ENCODE results near the gene SNTN.
A peak's percentile ranks its signal among the peaks of the same experiment; 100 is the strongest.

The SNTN gene

DNA sequence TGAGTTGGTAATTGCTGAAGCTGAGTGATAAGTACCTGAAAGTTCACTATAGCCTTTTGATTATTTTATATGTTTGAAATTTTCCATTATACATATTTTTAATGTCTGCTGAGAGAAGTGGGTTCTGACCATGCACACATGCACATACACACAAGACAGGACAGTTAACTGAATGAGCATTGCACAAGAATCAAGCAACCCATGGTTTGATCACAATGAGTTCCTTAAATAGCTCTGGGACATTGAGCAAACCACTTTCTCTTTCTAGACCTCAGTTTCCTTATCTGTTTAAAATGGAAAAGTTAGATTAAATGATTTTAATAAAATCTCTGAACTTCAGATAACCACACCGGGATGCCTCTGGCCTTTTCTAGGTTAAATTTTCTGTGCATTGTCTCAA lies 26.7 kb downstream of the SNTN start:
- DNase-seq, result no peak

DNA sequence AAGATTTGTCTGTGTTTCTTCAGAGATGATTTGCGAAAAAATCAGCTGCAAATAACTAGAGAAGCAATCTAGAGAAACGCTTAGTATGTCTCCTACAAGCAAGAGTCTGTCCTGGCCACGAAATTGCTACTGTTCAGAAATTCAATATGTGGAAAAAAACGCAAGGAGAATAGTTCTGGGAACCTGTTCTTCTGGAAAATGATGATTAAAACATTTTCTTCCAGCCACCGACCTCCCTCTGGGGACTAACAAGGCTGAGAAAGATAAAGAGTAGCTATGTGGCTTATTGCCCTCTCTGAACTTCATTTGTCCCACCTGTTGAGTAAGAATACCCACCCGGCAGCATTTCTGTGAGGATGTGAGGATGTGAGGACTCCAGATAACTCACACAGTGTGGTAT lies 31.6 kb downstream of the SNTN start:
- DNase-seq, result no peak

DNA sequence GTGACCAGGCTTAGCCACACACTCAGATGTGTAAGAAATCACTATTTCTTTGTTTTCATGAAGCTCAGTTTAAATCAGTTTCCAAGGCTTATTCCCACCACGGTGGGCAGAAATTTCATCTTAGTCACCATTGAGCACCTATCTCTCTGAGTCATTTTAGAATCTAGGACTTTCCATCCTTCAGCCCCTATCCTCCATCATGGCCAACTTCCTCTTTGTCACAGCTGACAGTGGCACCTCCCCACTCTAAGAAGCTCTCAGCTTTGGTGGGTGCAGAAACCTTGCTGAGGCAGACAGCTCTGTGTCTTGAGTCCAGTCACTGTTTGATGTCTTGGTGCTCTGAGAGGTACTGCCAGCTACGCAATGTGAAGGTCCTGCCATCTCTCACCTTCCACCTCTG lies 32.9 kb downstream of the SNTN start:
- DNase-seq, result no peak

- peak; percentile 29 for DNase-seq
Measured at GRCh38 chr3:63687278-63688225, 35.1 kb downstream of the SNTN start.

DNA sequence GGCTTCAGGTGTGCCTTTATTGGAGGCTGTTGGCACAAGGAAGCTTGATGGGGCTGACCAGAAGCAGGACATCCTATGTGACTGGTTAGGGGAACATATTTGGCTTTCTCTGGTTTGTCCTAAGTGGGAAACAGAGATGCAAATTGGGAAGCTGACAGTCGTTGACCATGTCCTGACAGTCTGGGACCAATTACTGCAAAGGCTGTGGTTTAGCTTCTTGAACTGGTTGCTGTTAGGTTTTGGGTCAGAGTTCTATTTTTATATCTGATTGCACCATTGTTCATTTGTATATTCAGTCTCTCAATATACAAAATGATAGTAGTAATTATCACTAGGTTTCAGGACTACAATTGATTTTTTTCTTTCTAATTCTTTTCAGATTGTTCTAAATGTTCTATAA lies 36.8 kb downstream of the SNTN start:
- no peak for DNase-seq

- DNase-seq, result no peak
Measured at GRCh38 chr3:63693351-63693750, 40.9 kb downstream of the SNTN start.

DNA sequence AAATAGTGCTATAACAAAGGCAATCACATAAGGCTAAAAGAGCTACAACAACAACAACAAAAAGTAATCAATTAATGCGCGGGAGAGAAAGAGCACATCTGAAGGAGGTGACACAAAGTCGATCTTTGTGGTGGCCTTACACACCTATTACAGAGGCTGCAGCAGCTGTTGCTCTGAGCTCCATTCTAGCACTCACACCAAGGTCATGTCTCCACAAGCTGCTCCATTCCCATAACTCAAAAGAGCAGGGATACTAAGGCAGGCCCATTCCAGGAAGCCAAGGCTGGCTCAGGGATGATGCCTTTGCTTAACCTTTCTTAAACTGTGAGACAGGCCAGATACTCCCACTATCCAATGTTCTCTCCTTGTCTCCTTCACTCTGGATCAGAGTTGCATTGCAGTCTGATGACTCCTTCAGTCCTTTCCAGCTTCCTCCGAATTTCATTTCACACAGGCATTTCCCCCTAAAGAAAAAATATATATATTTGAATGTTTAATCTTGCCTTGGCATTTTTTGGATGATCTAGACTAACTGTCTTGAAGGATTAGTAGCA lies 52.7 kb downstream of the SNTN start:
- no peak for DNase-seq

- DNase-seq, result peak; percentile 40
Measured at GRCh38 chr3:63706321-63707085, 54.0 kb downstream of the SNTN start.

DNA sequence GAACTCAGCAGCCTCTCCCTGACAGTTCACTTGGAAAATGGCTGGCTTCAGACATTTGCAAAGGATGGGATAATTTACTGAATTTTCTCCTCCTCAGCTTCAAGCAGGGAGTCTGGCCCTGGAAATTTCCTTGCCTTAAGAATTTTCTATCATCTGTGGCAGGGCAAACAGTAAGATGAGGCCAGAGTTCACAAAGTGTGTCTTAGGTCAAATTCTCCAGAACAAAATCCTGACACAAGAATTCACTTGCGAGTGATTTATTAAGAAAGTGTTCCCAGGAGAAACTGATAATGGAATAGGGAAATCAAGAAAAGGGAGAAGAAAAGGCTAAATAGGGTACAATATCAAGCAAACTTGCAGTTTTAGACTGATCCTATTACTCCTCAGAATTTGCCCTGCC lies 55.3 kb downstream of the SNTN start:
- DNase-seq, result no peak

- no peak for DNase-seq
Measured at GRCh38 chr3:63709576-63709975, 57.1 kb downstream of the SNTN start.
